Neural cell (in vitro differentiated cells): ENCODE measurements around the gene MRPL43. TPM values are rescaled to one million over a fixed set of nuclear protein-coding genes. Genes with fewer than 3 reads are reported as not detected.

ENCODE experiments used
- H2AFZ ChIP-seq: fragments of 200-600, 300-800 bp; sonication (generic), shearing (Covaris generic); 2 replicates; pipeline ENCODE4 v1.6.0; 2014; ENCODE audit warnings: low read depth, mild to moderate bottlenecking, antibody characterized with exemption, low read length, moderate library complexity
- H3F3A ChIP-seq: fragments of 200-600 bp; shearing (Covaris generic); 2 replicates; pipeline ENCODE4 v1.6.1; 2016; ENCODE audit warnings: mild to moderate bottlenecking, moderate library complexity, mixed read lengths, antibody characterized with exemption, low read length; ENCODE audit not compliant: insufficient read depth, poor library complexity, severe bottlenecking
- H3K27ac ChIP-seq: fragments of 200-600, 300-800 bp; sonication (generic), shearing (Covaris generic); 2 replicates; pipeline ENCODE4 v1.5.1; 2014; ENCODE audit warnings: mild to moderate bottlenecking, low read length, moderate library complexity
- H3K27me3 ChIP-seq: fragments of 300-800, 200-600 bp; sonication (generic), shearing (Covaris generic); 2 replicates; pipeline ENCODE4 v1.6.0; 2014; ENCODE audit warnings: mild to moderate bottlenecking, low read depth, low read length, moderate library complexity; ENCODE audit not compliant: insufficient read depth
- H3K36me3 ChIP-seq: fragments of 300-800, 200-600 bp; sonication (generic), shearing (Covaris generic); 2 replicates; pipeline ENCODE4 v1.5.1; 2014; ENCODE audit warnings: mild to moderate bottlenecking, antibody characterized with exemption, low read length, moderate library complexity; ENCODE audit not compliant: insufficient read depth
- H3K4me2 ChIP-seq: fragments of 300-800, 200-600 bp; sonication (generic), shearing (Covaris generic); 2 replicates; pipeline ENCODE4 v1.6.0; 2014; ENCODE audit warnings: mild to moderate bottlenecking, low read length
- H3K4me3 ChIP-seq: fragments of 300-800, 200-600 bp; sonication (generic), shearing (Covaris generic); 2 replicates; pipeline ENCODE4 v1.5.1; 2014; ENCODE audit warnings: mild to moderate bottlenecking, low read length, moderate library complexity
- H3K79me2 ChIP-seq: fragments of 200-600 bp; shearing (Covaris generic); replicated peaks from 2 replicates; pipeline ENCODE4 v1.6.0; 2014; ENCODE audit warnings: mild to moderate bottlenecking, low read length, moderate library complexity; ENCODE audit not compliant: insufficient read depth
- H3K9ac ChIP-seq: fragments of 300-800, 200-600 bp; sonication (generic), shearing (Covaris generic); 2 replicates; pipeline ENCODE4 v1.6.1; 2016; ENCODE audit warnings: mild to moderate bottlenecking, low read length, mixed read lengths
- H3K9me2 ChIP-seq: fragments of 200-600 bp; shearing (Covaris generic); 2 replicates; pipeline ENCODE4 v1.6.1; 2016; ENCODE audit warnings: mild to moderate bottlenecking, low read length, mixed read lengths; ENCODE audit not compliant: insufficient read depth
- H3K9me3 ChIP-seq: fragments of 200-600, 300-800 bp; sonication (generic), shearing (Covaris generic); 2 replicates; pipeline ENCODE4 v1.6.1; 2016; ENCODE audit warnings: mild to moderate bottlenecking, mixed run types, low read length, moderate library complexity, mixed read lengths
- H4K20me1 ChIP-seq: fragments of 200-600 bp; shearing (Covaris generic); 2 replicates; pipeline ENCODE4 v1.6.1; 2016; ENCODE audit warnings: mild to moderate bottlenecking, mixed run types; ENCODE audit not compliant: insufficient read depth
- EP300 ChIP-seq: fragments of 450-650 bp; conservative IDR thresholded peaks from 2 replicates; pipeline ENCODE4 v1.6.1; 2014; ENCODE audit warnings: antibody characterized with exemption, mild to moderate bottlenecking, moderate library complexity; ENCODE audit not compliant: poor library complexity, severe bottlenecking
- EZH2 ChIP-seq: fragments of 200-600, 300-800 bp; shearing (Covaris generic), sonication (generic); IDR thresholded peaks from 2 replicates; pipeline ENCODE4 v1.6.1; 2014; ENCODE audit warnings: antibody characterized with exemption, low read length, borderline replicate concordance, mild to moderate bottlenecking; ENCODE audit not compliant: insufficient read depth, poor library complexity, severe bottlenecking
- MXI1 ChIP-seq: fragments of 450-650 bp; conservative IDR thresholded peaks from 2 replicates; pipeline ENCODE4 v1.6.1; 2014; ENCODE audit warnings: antibody characterized with exemption, mild to moderate bottlenecking; ENCODE audit not compliant: poor library complexity, severe bottlenecking
- POLR2AphosphoS5 ChIP-seq: IDR thresholded peaks from 2 replicates; pipeline ENCODE4 v1.6.1; 2012
- RAD21 ChIP-seq: fragments of 450-650 bp; conservative IDR thresholded peaks from 2 replicates; pipeline ENCODE4 v1.6.1; 2014; ENCODE audit warnings: antibody characterized with exemption, mild to moderate bottlenecking, moderate library complexity
- SMC3 ChIP-seq: fragments of 450-650 bp; conservative IDR thresholded peaks from 2 replicates; pipeline ENCODE4 v1.6.1; 2014; ENCODE audit warnings: antibody characterized with exemption, mild to moderate bottlenecking, moderate library complexity; ENCODE audit not compliant: poor library complexity
- TAF1 ChIP-seq: IDR thresholded peaks from 2 replicates; pipeline ENCODE4 v1.6.1; 2012; ENCODE audit warnings: low read depth
- polyA plus RNA-seq: library from polyadenylated mRNA; depleted of rRNA; stranded (reverse); fragments of >200 nt; gene quantifications from 2 replicates; pipeline ENCODE4 v1.2.3, GENCODE V29; 2014
- TF ChIP-seq, protein P1 (sequence below): fragments of 450-650 bp; IDR thresholded peaks from 2 replicates; pipeline ENCODE4 v1.5.1; 2014; ENCODE audit warnings: antibody characterized with exemption, mild to moderate bottlenecking, moderate library complexity; ENCODE audit not compliant: poor library complexity, severe bottlenecking
- TF ChIP-seq, protein P2 (sequence below): IDR thresholded peaks from 2 replicates; pipeline ENCODE4 v1.6.1; 2012; ENCODE audit warnings: borderline replicate concordance

Gene MRPL43
- polyA plus RNA-seq, 1 donor from 2014 or later = 121 TPM

DNA sequence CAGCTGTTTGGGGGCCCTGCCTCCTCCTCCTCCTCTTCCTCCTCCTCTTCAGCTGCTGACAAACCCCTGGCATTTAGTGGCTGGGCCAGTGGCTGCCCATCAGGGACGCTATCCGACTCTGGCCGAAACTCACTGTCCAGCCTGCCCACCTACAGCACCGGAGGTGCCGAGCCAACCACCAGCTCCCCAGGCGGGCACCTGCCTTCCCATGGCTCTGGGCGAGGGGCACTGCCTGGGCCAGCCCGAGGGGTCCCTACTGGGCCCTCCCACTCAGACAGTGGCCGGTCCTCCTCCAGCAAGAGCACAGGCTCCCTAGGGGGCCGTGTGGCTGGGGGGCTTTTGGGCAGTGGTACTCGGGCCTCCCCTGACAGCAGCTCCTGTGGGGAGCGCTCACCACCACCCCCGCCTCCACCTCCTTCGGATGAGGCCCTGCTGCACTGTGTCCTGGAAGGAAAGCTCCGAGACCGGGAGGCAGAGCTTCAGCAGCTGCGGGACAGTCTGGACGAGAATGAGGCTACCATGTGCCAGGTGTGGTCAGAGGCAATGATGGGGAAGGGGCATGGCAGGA, 16.4 kb upstream of the MRPL43 start:
- H3K4me3 ChIP-seq = no peak overlapping the region
- TF ChIP-seq, protein P1, sequence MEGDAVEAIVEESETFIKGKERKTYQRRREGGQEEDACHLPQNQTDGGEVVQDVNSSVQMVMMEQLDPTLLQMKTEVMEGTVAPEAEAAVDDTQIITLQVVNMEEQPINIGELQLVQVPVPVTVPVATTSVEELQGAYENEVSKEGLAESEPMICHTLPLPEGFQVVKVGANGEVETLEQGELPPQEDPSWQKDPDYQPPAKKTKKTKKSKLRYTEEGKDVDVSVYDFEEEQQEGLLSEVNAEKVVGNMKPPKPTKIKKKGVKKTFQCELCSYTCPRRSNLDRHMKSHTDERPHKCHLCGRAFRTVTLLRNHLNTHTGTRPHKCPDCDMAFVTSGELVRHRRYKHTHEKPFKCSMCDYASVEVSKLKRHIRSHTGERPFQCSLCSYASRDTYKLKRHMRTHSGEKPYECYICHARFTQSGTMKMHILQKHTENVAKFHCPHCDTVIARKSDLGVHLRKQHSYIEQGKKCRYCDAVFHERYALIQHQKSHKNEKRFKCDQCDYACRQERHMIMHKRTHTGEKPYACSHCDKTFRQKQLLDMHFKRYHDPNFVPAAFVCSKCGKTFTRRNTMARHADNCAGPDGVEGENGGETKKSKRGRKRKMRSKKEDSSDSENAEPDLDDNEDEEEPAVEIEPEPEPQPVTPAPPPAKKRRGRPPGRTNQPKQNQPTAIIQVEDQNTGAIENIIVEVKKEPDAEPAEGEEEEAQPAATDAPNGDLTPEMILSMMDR = no peak
- no peak for TF ChIP-seq EP300
- TF ChIP-seq TAF1 = no peak
- no peak for TF ChIP-seq MXI1
- TF ChIP-seq EZH2 = no peak
- no peak for TF ChIP-seq RAD21
- TF ChIP-seq, protein P2, sequence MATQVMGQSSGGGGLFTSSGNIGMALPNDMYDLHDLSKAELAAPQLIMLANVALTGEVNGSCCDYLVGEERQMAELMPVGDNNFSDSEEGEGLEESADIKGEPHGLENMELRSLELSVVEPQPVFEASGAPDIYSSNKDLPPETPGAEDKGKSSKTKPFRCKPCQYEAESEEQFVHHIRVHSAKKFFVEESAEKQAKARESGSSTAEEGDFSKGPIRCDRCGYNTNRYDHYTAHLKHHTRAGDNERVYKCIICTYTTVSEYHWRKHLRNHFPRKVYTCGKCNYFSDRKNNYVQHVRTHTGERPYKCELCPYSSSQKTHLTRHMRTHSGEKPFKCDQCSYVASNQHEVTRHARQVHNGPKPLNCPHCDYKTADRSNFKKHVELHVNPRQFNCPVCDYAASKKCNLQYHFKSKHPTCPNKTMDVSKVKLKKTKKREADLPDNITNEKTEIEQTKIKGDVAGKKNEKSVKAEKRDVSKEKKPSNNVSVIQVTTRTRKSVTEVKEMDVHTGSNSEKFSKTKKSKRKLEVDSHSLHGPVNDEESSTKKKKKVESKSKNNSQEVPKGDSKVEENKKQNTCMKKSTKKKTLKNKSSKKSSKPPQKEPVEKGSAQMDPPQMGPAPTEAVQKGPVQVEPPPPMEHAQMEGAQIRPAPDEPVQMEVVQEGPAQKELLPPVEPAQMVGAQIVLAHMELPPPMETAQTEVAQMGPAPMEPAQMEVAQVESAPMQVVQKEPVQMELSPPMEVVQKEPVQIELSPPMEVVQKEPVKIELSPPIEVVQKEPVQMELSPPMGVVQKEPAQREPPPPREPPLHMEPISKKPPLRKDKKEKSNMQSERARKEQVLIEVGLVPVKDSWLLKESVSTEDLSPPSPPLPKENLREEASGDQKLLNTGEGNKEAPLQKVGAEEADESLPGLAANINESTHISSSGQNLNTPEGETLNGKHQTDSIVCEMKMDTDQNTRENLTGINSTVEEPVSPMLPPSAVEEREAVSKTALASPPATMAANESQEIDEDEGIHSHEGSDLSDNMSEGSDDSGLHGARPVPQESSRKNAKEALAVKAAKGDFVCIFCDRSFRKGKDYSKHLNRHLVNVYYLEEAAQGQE = no peak
- TF ChIP-seq SMC3 = no peak
- H3K9ac ChIP-seq = no peak overlapping the region
- H3K9me3 ChIP-seq = no peaks in the 10 kb centered on the region
- no peak overlapping the region for H3K27ac ChIP-seq
- H2AFZ ChIP-seq = no peak overlapping the region
- no peaks in the 10 kb centered on the region for H3K9me2 ChIP-seq
- no peaks in the 10 kb centered on the region for H3K36me3 ChIP-seq
- H3K4me2 ChIP-seq = no peak overlapping the region
- no peaks in the 10 kb centered on the region for H4K20me1 ChIP-seq
- no peaks in the 10 kb centered on the region for H3F3A ChIP-seq
- H3K79me2 ChIP-seq = peaks cover 22% of the 10 kb centered on the region
- H3K27me3 ChIP-seq = no peaks in the 10 kb centered on the region

DNA sequence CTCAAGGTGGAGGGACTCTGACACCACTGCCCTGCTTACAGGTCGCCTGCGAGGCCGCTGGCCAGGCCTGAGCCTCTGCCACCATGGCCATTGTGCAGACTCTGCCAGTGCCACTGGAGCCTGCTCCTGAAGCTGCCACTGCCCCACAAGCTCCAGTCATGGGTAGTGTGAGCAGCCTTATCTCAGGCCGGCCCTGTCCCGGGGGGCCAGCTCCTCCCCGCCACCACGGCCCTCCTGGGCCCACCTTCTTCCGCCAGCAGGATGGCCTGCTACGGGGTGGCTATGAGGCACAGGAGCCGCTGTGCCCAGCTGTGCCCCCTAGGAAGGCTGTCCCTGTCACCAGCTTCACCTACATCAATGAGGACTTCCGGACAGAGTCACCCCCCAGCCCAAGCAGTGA, 15.2 kb upstream of the MRPL43 start:
- Histone ChIP-seq H3K27ac (no peak overlapping the region), H3K27me3 (peaks cover 3% of the 10 kb centered on the region), H3K9me2 (no peaks in the 10 kb centered on the region), H3K9ac (no peak overlapping the region), H3F3A (no peaks in the 10 kb centered on the region), H3K9me3 (no peaks in the 10 kb centered on the region), H3K79me2 (peaks cover 22% of the 10 kb centered on the region), H3K4me2 (no peak overlapping the region), H3K36me3 (no peaks in the 10 kb centered on the region), H2AFZ (no peak overlapping the region), H4K20me1 (no peaks in the 10 kb centered on the region), H3K4me3 (no peak overlapping the region)
- TF ChIP-seq POLR2AphosphoS5 (no peak), EZH2 (no peak), SMC3 (no peak), MXI1 (no peak), RAD21 (no peak), TAF1 (no peak)
- TF ChIP-seq, protein P2 = no peak
